HK-2 (cell line): Measurements from ENCODE around the gene KRT77.

ENCODE experiments used
- DNase-seq: peaks from one replicate; pipeline ENCODE4 v3.0.0-alpha.2; 2018; ENCODE audit not compliant: unreplicated experiment

Gene KRT77

GRCh38 chr12:52656616-52657015 lies 46.7 kb downstream of the KRT77 start:
- DNase-seq, result no peak

- DNase-seq, result no peak
These were observed 47.6 kb downstream of the KRT77 start for GRCh38 chr12:52655720-52656124.

DNA sequence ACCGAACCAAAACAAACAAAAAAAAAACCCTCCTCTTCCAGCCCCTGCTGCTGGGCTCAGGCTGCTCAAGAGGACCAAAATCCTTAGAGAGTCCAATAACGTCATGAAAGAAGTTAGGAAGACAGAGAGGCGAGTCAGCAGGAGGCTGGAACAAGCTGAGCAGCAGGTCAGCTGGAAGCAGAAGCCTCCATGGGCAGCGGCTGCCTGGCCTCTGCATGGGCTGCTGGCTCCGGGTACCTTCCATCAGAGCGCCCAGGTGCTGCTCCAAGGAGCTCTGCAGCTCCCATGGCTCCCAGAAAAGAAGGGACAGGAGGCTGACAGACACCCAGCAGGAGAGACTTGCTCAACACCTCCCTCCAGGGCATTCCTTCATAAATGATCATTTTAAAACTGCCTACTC lies 48.1 kb downstream of the KRT77 start:
- DNase-seq, result no peak

DNA sequence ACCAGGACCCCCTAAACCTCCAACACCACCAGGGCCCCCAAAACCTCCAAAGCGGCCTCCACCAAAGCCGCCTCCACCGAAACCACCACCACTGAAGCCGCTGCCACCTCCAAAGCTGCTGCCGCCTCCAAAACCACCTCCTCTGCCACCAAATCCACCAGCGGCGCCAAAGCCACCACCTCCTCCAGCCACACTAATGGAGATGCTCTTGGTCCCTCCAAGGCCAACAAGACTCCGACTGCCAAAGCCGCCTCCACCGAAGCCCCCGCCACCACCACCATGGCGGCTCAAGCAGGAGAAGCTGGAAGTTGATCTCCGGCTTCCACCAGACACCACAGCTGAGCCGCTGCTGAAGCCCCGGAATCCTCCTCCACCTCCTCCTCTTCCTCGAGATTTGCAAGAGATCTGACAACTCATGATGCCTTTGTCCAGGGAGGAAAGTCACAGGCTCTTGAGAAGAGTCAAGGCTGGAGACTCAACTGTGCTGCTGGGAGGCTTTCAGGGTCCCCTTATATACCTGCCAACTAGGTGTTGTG lies 51.5 kb downstream of the KRT77 start, which contains the start of gene KRT2:
TSS of gene KRT2 (minus strand) at position 486 of the 536 bp plus-strand sequence. CDS start at position 417, 69 bp downstream.
- DNase-seq, result no peak

- no peak for DNase-seq
These were observed 52.7 kb downstream of the KRT77 start for GRCh38 chr12:52650520-52651081.

GRCh38 chr12:52649066-52649465 lies 54.3 kb downstream of the KRT77 start:
- DNase-seq, result no peak

GRCh38 chr12:52648012-52648550 lies 55.2 kb downstream of the KRT77 start:
- no peak for DNase-seq

- no peak for DNase-seq
These were observed 55.7 kb downstream of the KRT77 start for GRCh38 chr12:52647601-52648000.

GRCh38 chr12:52646613-52647012 lies 56.7 kb downstream of the KRT77 start:
- no peak for DNase-seq

- no peak for DNase-seq
These were observed 57.3 kb downstream of the KRT77 start for GRCh38 chr12:52645982-52646381.

DNA sequence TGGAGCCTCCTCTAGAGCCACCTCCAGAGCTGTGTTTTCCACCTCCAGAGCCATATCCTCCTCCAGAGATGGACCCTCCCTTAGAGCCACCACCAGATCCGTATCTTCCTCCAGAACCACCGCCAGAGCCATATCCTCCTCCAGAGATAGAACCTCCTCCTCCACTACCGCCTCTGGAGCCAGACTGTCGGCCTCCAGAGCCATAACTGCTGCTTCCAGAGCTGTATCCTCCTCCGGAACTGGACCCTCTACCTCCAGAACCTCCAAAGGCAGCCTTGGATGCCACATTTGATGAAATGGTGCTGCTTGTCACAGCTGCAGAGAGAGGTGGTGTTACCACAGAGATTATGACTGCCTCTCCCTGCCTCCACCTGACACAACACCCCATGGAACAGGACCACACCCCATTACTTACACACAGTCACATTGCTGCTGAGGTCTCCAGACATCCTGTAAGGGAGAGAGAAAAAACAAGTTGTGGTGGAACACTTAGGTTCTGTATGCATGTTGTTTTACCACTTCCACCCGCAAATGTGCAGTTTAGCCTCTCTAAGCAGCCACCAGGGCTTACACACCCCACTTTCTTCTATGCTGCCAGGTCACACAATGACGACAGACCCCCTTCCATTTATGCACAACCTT lies 58.1 kb downstream of the KRT77 start:
- no peak for DNase-seq

DNA sequence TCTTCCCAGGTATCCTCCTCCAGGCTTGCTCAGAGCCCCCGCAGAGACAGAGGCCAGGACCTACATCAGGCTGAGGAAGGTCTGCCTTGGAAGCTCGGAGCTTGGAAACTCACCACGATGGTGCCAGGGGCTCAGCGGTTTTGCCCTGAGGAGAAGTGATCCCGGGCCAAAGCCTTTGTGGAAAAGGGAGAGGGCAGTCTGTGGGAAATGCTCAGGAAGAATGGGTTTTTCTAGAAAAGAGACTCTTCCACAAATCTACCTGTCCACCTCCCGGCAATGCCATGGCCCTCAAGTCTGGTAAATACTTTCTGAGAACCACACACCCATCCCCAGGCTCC lies 59.3 kb downstream of the KRT77 start:
- no peak for DNase-seq

GRCh38 chr12:52643233-52644077 lies 59.9 kb downstream of the KRT77 start:
- DNase-seq, result no peak

DNA sequence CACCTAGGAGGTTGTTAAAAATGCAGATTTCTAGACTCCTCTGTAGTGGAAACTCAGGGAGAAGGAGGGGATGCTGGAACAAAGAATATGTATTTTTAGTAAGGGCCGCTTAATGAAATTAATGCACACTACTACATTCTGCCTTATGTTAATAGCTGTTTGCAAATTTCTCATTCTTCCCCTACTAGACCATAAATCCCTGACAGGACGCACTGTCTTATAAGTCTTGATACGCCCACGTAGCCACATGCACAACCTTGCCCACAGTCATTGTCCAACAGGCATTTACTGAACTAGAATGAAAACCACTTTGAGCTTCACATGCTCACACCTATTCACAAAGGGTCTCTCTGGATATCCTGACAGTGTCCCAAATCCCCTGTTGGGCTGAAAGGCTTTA lies 61.9 kb downstream of the KRT77 start:
- no peak for DNase-seq
